CD4-positive, alpha-beta T cell treated with Interleukin-4 for 1 hour (primary cell): Measurements from ENCODE around the gene CEP112.
"Not testable (repeated sequence)": the region's sequence is repeated elsewhere in the genome, so short reads cannot be mapped to it uniquely, and the experiment has no call there.

ENCODE experiments used
- DNase-seq, 2 donors: peaks; one replicate each; pipeline ENCODE4 v3.0.0-alpha.2; 2020 to 2022

Gene CEP112

GRCh38 chr17:65868881-65869280 lies 323.1 kb downstream of the CEP112 start:
- no peak for DNase-seq

- DNase-seq, result no peak
Measured at GRCh38 chr17:65867014-65867413, 324.9 kb downstream of the CEP112 start.

GRCh38 chr17:65865715-65866425 lies 326.1 kb downstream of the CEP112 start:
- no peak for DNase-seq

- DNase-seq, result no peak
Measured at GRCh38 chr17:65864394-65864793, 327.5 kb downstream of the CEP112 start.

- DNase-seq, result no peak
Measured at GRCh38 chr17:65857718-65858117, 334.2 kb downstream of the CEP112 start.

GRCh38 chr17:65856865-65857264 lies 335.1 kb downstream of the CEP112 start:
- DNase-seq, result no peak

GRCh38 chr17:65855675-65856074 lies 336.3 kb downstream of the CEP112 start:
- DNase-seq, result no peak

- no peak for DNase-seq
Measured at GRCh38 chr17:65855245-65855644, 336.7 kb downstream of the CEP112 start.

- no peak for DNase-seq
Measured at GRCh38 chr17:65853816-65854215, 338.1 kb downstream of the CEP112 start.

- DNase-seq, result no peak
Measured at GRCh38 chr17:65852911-65853310, 339.0 kb downstream of the CEP112 start.

- no peak for DNase-seq
Measured at GRCh38 chr17:65851965-65852736, 339.8 kb downstream of the CEP112 start.

- DNase-seq, result no peak
Measured at GRCh38 chr17:65850486-65850885, 341.4 kb downstream of the CEP112 start.

GRCh38 chr17:65848751-65849150 lies 343.2 kb downstream of the CEP112 start:
- no peak for DNase-seq

GRCh38 chr17:65841089-65841488 lies 350.8 kb downstream of the CEP112 start:
- DNase-seq, result no peak

- DNase-seq, result not testable (repeated sequence)
Measured at GRCh38 chr17:65837232-65837631, 354.7 kb downstream of the CEP112 start.

- DNase-seq, result no peak
Measured at GRCh38 chr17:65833214-65833613, 358.7 kb downstream of the CEP112 start.

GRCh38 chr17:65830356-65830755 lies 361.6 kb downstream of the CEP112 start:
- DNase-seq, result no peak

GRCh38 chr17:65826577-65826976 lies 365.4 kb downstream of the CEP112 start:
- DNase-seq, result not testable (repeated sequence)

GRCh38 chr17:65824901-65825300 lies 367.0 kb downstream of the CEP112 start:
- no peak for DNase-seq

- DNase-seq, result no peak
Measured at GRCh38 chr17:65823713-65824112, 368.2 kb downstream of the CEP112 start.

GRCh38 chr17:65820811-65821210 lies 371.1 kb downstream of the CEP112 start:
- no peak for DNase-seq

- no peak for DNase-seq
Measured at GRCh38 chr17:65820306-65820705, 371.6 kb downstream of the CEP112 start.

- no peak for DNase-seq
Measured at GRCh38 chr17:65819810-65820209, 372.1 kb downstream of the CEP112 start.

- no peak for DNase-seq
Measured at GRCh38 chr17:65817951-65818350, 374.0 kb downstream of the CEP112 start.
